GM19238 (cell line): ENCODE results near the gene OR5C1.
"Not testable (repeated sequence)": the region's sequence is repeated elsewhere in the genome, so short reads cannot be mapped to it uniquely, and the experiment has no call there.

Experiments
- DNase-seq: peaks from one replicate; pipeline ENCODE4 v3.0.0; 2011; ENCODE audit warnings: low spot score; ENCODE audit not compliant: insufficient read length

Gene OR5C1

GRCh38 chr9:122788831-122789230, at the start of gene OR5C1:
Gene OR5C1 (plus strand): TSS chr9:122788933. CDS start chr9:122788933, 0 bp downstream.
- no peak for DNase-seq

DNA sequence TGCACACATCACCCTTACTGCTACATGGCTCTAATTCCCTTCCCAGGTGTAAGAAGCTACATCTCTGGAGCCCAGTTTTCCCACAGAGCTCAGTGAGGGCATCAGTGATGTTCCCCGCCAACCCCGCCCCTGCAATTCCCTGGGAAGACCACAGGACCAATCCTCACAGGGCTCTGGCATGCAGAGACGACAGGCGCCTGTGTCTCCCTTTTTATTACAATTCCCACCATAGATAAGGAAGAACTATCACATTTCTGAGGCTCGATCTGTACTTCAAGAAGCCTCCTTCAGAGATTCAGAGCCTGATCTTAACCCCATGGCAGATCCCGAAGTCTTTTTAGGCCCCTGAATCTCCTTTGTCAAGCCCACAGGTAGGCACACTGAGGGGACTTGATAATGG, 46.7 kb upstream of the OR5C1 start, which contains the start of gene OR1L6:
OR1L6 (plus strand) TSS at position 301 of the 400 bp plus-strand sequence. CDS start 7,545 bp downstream, outside the sequence.
- DNase-seq = no peak

- DNase-seq = no peak
Observed at GRCh38 chr9:122754825-122755224, 33.9 kb upstream of the OR5C1 start.

GRCh38 chr9:122767817-122768216, 20.9 kb upstream of the OR5C1 start:
- DNase-seq = no peak

DNA sequence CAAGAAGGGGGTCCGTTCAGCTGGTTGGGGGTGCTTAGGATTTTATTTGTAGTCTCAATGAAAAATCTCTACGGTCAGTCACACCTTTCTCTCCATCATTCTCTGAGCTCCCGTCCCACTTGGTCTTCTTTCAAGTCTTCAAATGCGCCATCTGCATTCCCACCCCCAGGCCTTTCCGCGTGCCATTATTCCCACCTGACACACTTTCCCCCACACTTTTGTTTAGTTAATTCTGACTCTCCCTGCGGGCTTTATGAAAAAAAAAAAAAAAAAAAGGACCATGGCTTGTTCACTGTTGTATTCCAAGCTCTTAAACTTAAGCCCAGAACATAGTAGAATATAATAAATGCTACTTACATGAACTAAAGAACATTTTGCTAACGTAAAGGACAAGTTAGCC, 11.7 kb upstream of the OR5C1 start:
- no peak for DNase-seq

DNA sequence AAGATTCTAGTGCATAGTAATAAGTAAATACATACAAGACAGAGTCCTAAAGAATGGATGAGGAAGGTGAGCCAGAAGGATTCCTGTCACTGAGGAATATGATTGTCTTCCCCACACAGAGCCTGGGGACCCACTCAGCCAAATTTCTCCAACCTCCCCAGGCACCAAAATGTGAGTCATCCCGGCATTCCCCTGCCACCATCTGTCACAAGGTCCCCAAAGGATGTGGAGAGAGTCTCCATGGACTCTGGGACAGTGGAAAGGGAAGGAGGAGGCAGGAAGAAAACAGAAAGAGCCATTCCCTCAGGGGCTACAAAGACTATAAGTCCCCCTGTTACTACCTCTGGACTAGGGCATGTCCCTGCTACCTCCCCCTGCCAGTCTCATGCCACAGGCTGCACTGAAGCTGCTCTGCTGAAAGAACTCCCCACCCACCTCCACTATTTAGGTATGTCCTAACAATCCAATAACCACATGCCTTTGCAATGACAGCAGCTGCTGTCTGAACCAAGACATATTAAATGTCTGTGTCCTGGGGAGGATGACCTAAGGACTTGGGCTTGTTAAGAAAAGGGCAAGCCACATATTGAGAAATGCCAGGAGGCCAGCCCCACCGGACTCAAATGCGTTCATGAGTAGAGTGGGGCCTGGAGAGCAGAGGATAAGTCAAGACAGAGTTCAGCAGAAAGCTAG, 10.7 kb upstream of the OR5C1 start:
- DNase-seq = no peak

DNA sequence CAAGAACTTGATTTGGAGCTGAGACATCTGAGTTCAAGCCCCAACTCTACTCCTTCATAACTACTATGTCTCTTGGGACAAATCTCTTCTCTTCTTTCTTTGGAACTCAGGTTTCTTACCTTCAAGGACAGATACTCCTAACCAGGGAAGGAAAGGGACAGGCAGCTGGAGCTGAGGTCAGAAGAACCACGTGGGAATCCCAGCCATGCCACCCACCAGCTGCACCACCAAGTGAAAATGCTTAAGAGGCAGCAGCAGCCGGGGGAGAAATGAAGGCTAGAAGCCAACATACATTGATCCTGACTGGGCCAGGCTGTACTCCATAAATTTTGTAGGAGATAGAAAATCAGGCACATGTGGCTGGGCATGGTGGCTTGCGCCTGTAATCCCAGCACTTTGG, 9.6 kb upstream of the OR5C1 start:
- DNase-seq = no peak

DNA sequence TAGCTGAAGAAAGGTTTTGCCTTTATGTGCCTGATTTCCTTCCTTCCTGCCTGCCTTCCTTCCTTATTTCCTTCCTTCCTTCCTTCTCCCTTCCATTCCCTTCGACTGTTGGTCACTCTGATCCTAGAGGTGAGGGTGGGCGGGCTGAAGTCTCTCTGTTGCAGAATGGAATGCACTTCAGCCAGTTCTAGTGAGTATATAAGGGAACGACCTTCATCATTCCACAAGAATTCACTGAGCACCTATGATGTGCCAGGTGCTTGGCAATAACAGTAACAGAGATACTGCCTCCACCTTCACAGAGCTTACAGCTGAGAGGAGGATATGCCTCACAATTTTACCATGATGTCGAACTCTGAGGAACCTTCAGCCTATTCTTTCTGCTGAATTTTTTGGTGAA, 8.7 kb upstream of the OR5C1 start:
- DNase-seq = no peak

DNA sequence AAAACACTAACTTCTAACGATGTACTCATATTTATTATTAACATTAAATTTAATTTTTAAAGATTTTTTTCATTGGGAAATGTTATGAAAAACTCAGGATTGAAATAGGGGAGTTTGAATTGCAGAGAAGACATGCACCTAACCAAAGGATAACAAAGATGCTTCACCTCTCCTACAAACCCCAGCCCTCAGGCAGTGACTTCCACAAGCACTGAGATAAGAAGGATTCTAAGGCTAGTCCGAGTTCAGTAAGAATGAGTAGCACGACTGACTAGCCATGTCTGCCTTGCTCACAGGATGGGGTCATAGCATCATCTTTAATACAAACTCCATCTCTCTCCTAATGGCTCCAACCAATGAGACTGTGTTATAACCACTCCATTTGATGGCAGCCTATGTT, 7.1 kb upstream of the OR5C1 start:
- DNase-seq = no peak

GRCh38 chr9:122785269-122785668, 3.5 kb upstream of the OR5C1 start:
- no peak for DNase-seq

DNA sequence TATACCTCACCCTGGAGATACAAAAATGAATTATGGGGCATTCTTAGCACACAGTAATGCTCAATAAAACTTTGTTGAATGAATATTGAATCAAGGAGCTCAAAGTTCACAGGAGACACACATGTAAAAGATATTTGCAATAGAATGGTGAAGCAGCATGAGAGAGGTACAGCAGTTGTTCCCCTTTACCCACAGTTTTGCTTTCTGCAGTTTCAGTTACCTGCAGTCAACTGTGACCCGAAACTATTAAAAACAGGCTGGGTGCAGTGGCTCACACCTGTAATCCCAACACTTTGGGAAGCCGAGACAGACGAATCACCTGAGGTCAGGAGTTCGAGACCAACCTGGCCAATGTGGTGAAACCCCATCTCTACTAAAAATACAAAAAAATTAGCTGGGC, 2.4 kb upstream of the OR5C1 start:
- DNase-seq = no peak

DNA sequence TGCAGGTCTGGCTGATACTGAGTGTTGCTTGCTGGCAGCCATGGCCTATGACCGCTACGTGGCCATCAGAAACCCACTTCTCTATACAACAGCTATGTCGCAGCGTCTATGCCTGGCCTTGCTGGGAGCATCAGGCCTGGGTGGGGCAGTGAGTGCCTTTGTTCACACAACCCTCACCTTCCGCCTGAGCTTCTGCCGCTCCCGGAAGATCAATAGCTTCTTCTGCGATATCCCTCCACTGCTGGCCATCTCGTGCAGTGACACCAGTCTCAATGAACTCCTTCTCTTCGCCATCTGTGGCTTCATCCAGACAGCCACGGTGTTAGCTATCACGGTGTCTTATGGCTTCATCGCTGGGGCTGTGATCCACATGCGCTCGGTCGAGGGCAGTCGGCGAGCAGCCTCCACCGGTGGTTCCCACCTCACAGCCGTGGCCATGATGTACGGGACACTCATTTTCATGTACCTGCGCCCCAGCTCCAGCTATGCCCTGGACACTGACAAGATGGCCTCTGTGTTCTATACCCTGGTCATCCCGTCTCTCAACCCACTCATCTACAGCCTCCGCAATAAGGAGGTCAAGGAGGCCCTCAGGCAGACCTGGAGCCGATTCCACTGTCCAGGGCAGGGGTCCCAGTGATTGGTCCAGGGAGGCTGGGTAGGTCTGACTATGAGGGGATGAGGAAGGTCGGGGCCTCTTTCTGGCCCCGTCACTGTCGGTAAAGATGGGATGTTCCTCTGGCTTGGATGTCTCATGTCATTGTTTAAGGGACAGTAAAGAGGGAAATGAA, 718 bp downstream of the OR5C1 start:
- DNase-seq = no peak

- no peak for DNase-seq
Observed at GRCh38 chr9:122791872-122792669, 3.3 kb downstream of the OR5C1 start.

GRCh38 chr9:122797316-122798063, 8.8 kb downstream of the OR5C1 start:
- DNase-seq = no peak

DNA sequence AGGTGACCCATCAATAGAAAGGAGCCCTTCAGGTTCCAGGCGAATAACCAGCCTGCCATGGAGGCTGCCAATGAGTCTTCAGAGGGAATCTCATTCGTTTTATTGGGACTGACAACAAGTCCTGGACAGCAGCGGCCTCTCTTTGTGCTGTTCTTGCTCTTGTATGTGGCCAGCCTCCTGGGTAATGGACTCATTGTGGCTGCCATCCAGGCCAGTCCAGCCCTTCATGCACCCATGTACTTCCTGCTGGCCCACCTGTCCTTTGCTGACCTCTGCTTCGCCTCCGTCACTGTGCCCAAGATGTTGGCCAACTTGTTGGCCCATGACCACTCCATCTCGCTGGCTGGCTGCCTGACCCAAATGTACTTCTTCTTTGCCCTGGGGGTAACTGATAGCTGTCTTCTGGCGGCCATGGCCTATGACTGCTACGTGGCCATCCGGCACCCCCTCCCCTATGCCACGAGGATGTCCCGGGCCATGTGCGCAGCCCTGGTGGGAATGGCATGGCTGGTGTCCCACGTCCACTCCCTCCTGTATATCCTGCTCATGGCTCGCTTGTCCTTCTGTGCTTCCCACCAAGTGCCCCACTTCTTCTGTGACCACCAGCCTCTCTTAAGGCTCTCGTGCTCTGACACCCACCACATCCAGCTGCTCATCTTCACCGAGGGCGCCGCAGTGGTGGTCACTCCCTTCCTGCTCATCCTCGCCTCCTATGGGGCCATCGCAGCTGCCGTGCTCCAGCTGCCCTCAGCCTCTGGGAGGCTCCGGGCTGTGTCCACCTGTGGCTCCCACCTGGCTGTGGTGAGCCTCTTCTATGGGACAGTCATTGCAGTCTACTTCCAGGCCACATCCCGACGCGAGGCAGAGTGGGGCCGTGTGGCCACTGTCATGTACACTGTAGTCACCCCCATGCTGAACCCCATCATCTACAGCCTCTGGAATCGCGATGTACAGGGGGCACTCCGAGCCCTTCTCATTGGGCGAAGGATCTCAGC, 11.6 kb downstream of the OR5C1 start, which contains the start of gene OR1K1:
OR1K1 (plus strand) TSS at position 58 of the 995 bp plus-strand sequence; CDS start at position 58, 0 bp downstream.
- no peak for DNase-seq

DNA sequence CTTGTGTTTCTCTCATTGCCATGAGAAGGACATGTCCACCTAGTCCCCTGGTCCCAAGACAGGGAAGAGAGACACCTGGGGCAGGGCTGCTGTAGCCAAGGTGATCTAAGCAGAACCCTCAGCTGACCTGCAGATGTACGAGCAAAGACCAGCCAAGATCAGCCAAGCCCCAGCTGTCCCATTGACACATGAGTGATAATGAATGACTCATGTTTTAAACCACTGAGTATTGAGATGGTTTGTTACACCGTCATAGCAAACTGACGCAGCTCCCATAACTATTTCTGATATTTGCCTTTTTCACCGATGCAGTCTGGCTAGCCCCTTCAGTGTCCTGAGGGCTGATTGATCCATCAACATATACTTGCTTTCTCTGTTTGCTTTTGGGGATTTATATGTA, 17.9 kb downstream of the OR5C1 start:
- DNase-seq = no peak

DNA sequence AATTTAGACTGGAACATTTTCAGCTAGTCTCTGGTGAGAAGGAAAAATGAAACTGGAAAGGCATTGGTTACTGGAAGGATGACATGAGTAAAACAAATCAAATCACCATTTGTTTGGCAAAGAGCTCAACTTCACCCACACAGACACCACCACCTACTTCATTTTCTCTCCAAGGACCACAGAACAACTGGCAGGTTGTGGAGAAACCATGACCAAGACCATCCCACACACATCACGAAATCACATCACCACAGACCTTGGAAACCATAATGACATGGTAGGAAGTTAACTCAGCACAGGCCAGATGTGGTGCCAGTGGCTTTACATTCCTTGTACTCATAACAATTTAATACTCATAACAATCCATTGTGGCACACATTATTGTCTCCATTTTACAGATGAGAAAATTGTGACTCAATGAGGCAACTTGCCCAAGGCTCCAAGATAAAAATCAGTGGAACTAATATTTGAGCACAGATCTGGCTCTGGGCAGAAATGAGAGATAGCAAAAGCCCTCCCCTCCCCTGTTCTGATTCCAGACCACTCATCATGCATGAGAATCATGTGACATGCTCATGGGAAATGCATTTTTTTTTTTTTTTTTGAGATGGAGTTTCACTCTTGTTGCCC, 18.7 kb downstream of the OR5C1 start:
- DNase-seq = no peak

GRCh38 chr9:122808141-122808540, 19.4 kb downstream of the OR5C1 start:
- no peak for DNase-seq

- not testable (repeated sequence) for DNase-seq
Observed at GRCh38 chr9:122809261-122809660, 20.5 kb downstream of the OR5C1 start.
